ENCODE data around the gene ADIRF.

DNA sequence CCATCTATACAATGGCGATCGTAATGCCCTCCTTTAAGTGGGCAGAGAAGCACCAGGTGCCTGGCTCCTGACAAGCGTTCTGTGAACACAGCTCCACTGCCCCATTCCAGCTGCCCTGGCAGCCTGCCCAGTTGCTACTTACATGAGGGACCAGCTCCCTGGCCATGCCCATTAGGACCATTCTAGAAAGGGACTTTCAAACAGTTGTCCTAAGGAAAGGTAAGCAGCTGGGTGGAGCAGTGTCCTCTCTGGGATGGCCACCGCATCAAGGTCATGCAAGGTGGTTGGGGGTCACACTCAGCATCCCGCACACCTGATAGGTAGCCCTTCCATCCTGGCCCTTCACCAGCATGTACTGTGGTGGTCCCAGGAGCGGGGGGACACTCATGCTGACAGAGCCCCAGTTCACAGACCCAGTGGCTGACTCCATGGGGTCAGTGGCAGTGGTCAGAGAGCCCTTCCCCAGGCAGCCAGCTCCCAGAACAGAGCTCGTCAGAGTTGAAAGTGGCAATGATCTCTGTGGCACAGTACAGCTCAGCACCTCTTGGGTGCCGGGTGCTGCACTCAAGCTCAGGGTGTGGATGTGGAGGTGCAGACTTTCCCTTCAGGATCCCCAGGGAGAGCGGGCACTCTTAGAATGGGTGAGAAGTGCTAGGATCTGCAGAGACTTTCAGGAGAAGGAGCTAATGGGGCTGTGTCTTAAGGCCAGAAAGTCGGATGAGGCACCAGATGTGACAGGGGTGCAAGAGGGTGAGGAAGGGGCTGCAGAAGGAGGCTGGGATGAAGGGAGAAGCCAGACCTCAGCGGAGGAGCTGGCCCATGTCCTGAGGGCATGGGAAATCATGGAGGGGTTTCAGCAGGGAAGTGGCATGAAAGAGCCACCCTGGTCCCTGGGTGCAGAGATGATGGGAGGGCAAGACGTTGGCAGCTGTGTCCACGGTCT, 21.8 kb upstream of the ADIRF start:
- TF ChIP-seq POLR2A (IDR thresholded peaks at IDR 0.05; ENCODE audit: low read depth, low read length): no peak
- no peak for TF ChIP-seq BCLAF1 (IDR thresholded peaks at IDR 0.05)
- no peak for TF ChIP-seq JUND (IDR thresholded peaks at IDR 0.05; ENCODE audit: low read depth, low read length)
- no peak for TF ChIP-seq ZBED1 (IDR thresholded peaks at IDR 0.05; ENCODE audit: borderline replicate concordance)
- no peak for TF ChIP-seq MYC (IDR thresholded peaks at IDR 0.05; ENCODE audit: insufficient read depth, insufficient read length, insufficient replicate concordance, low read length, severe bottlenecking)
- TF ChIP-seq CTCF (IDR thresholded peaks at IDR 0.05 in 2 of 3, conservative IDR thresholded peaks at IDR 0.05 in 1 of 3; ENCODE audit: control insufficient read depth in 2 of 3, extremely low read depth in 1 of 3, insufficient read depth in 1 of 3, low read depth in 3 of 3, low read length in 3 of 3): no peak
- TF ChIP-seq SPI1 (IDR thresholded peaks at IDR 0.05; ENCODE audit: borderline replicate concordance, insufficient read depth, low read depth, low read length): no peak
- TF ChIP-seq SMARCA5 (IDR thresholded peaks at IDR 0.05): no peak
- no peak for TF ChIP-seq TAF1 (IDR thresholded peaks at IDR 0.05; ENCODE audit: borderline replicate concordance, low read depth, low read length)
- TF ChIP-seq NR2C1 (IDR thresholded peaks at IDR 0.05): no peak
- TF ChIP-seq BHLHE40 (IDR thresholded peaks at IDR 0.05; ENCODE audit: borderline replicate concordance in 1 of 2, low read depth in 2 of 2, low read length in 1 of 2): no peak

Data from GM12878 (cell line).